ENCODE results near the gene CD9.
A peak's percentile ranks its signal among the peaks of the same experiment; 100 is the strongest.

CD9 gene

DNA sequence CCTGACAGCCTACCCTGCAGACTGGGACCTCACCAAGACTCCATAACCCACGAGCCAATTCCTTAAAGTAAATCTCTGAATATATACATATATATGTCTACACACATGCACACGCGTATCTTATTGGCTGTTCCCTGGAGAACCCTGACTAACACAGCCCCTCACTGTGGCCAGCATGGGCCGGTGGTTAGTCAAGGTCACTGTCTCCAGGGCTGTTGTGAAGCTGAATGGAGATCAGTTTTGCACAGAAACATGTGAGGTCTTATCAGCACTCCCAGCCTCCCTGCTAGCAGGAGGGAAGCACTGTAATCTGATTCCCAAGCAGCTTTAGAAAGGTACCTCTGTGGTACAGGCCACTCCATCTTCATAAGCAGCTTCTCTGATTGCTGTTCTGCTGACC, 63.7 kb downstream of the CD9 start:
- H3K36me3 Mint-ChIP-seq: no peaks in the 10 kb centered on the region
- no peaks in the 10 kb centered on the region for H3K9me3 Mint-ChIP-seq
- H3K4me3 Mint-ChIP-seq: no peak overlapping the region
- peaks cover 29% of the 10 kb centered on the region for H3K4me1 Mint-ChIP-seq
- no peak overlapping the region for H3K27ac Mint-ChIP-seq
- no peak for ATAC-seq
- H3K27me3 Mint-ChIP-seq: no peaks in the 10 kb centered on the region

DNA sequence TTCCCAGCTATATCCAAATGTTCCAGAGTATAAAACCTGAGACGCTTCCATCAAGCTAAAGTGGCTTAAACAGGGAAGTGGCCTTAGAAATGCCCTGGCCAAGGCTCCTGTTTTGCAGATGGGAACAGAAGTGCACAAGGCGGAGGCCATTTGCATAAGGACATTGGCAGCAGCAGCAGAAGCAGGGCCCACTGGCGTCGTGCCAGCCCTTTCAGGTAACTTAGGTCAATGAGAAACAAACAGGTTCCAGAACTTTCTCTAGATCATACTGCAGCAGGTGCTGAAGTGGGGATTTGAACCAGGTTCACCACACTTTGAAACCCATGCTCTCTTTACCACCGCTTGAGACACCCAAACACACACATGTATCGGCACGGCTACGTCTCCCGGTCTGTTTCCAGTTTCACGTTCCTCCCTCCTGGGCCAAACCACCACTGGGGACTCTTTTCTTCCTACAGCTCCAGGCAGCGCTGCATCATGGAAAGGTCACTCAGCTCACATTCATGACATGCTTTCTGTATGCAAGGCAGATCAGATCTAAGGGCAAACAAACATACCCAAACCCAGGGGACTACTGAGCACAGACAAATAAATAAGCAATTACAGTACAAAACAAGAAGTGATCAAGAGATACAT, 64.3 kb downstream of the CD9 start:
- Mint-ChIP-seq H3K36me3 (no peaks in the 10 kb centered on the region), H3K27me3 (no peaks in the 10 kb centered on the region), H3K27ac (no peak overlapping the region), H3K4me3 (no peak overlapping the region), H3K4me1 (peaks cover 29% of the 10 kb centered on the region), H3K9me3 (no peaks in the 10 kb centered on the region)
- ATAC-seq: no peak

DNA sequence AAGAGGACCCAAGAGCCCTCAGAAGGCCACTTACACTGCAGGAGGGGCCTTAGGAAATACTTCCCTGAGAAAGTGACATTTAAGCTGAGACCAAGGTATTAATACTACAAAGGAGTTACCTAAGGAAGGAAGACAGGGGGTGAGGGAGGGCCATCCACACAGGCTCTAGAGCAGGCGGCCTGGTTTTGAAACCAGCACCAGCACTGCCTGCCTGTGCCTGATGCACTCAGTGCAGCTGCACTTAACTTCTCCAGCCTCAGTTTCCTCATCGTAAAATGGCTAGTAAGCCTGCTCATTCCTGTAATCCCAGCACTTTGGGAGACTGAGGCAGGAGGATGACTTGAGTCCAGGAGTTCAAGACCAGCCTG, 64.8 kb downstream of the CD9 start:
- ATAC-seq: no peak
- Mint-ChIP-seq H3K27ac (no peak overlapping the region), H3K9me3 (no peaks in the 10 kb centered on the region), H3K27me3 (no peaks in the 10 kb centered on the region), H3K36me3 (no peaks in the 10 kb centered on the region), H3K4me3 (no peak overlapping the region), H3K4me1 (peaks cover 29% of the 10 kb centered on the region)

DNA sequence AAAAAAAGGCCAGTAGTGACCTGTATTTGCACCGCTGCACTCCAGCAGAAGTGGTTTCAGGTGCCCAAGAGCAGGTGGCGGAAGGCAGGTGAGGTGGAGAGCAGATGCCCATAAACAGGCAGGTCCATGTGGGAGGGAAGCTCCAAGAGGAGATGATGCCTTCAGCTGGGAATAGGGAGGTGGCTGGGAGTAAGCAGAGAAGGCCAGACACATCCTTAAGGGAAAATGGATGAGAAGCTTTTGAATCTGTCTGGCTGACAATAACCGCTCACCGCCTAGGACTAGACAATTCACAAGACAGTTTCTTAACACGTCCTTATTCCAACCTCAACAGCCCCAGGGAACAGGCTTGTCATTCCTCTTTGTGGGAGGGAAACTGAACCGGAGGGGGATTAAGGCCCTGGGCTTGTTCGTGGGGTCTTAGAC, 66.4 kb downstream of the CD9 start:
- Mint-ChIP-seq H3K27ac (peak overlapping the region; percentile 79), H3K4me1 (peaks cover 29% of the 10 kb centered on the region), H3K27me3 (peaks cover 8% of the 10 kb centered on the region), H3K36me3 (no peaks in the 10 kb centered on the region), H3K9me3 (no peaks in the 10 kb centered on the region), H3K4me3 (no peak overlapping the region)
- ATAC-seq: peak; percentile 4

DNA sequence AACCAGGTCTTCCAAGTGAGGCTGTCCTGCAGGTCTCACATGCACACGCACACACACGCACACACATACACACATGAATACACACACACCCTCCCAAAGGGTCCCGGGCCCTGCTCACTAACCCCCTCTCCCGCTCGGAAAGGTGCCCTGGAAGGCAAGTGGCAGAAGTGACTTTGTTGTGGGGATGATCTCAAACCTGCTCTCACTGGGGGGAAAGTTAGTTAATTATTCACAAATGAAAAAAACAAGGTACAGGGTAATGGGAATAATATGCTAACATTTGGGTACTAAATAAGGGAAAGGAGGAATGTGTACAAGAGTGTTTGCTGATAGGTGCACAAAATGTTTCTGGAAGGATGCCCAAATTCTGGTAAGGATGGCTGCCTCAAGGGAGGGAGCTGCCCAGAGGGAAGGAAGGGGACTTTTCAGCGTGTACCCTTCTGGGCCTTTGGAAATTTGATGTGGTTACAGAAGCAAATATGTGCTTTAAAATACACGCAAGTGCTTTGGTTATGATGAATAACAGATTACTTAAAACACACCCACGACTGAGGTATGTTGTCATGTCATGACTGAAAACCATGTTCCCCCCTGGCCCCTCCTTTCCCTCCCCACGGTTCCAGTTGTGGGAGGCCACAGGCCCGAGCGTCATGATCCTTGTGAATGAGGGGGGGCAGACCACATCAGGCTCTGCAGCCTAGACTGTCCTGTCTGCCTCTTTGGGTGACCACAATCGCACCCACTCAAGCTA, 66.9 kb downstream of the CD9 start:
- Mint-ChIP-seq H3K9me3 (no peaks in the 10 kb centered on the region), H3K27ac (peak overlapping the region; percentile 79)
- ATAC-seq: peak; percentile 67

DNA sequence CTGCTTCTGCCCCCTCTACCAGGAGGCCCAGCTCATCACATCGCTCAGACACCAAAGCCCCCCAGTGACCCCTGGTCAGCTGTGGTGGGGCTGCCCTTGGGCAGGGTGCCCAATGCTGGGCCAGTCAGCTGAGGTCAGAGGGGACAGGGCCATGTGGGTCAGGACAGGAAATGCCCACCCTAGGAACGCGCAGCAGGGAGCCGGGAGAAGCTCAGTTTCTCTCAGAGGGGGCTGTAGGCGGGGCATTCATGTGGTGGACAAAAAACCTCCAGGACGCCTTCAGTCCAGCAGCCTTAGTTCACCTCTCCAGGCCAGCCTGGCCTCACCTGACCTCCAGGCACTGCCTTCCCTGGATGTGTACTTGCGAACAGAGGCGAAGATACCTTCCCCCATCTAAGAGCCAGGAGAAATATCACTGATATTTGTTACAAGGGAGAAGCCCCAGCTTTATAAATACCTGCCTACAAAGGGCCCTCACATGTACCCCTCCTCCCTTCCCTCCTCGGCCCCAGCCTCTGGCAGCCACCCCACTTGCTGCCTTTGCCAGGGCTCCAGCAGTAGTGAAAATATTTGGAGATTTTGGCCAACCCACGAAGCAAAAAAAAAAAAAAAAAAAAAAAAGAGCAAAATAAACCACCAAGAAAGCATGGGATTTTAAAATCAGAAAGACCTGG, 68.4 kb downstream of the CD9 start:
- Mint-ChIP-seq H3K9me3 (no peaks in the 10 kb centered on the region), H3K4me3 (no peak overlapping the region), H3K36me3 (no peaks in the 10 kb centered on the region), H3K27ac (no peak overlapping the region), H3K27me3 (peaks cover 16% of the 10 kb centered on the region), H3K4me1 (peaks cover 26% of the 10 kb centered on the region)
- no peak for ATAC-seq

More for the DNA sequence above, 66.9 kb downstream of the CD9 start:
- Mint-ChIP-seq H3K27me3 (peaks cover 9% of the 10 kb centered on the region), H3K4me3 (no peak overlapping the region), H3K4me1 (peaks cover 29% of the 10 kb centered on the region), H3K36me3 (no peaks in the 10 kb centered on the region)

DNA sequence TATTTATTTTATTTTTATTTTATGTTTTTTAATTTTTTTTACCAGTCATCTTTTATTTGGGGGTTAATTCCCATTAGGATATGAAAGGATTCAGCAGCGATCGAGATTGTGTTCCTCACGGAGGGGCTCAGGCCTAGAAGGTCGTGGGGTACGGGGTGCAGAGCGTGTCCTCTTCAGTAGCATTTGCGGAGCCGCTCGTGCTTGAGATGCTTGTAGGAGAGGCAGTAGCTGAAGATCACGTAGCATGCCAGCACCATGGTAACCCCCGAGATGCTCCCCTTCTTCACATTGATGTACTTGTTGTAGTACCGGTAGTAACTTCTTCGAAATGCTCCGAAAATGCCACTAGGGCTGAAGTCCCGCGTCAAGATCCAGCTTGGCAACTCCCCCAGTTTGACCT, 69.8 kb downstream of the CD9 start:
- no peak overlapping the region for H3K27ac Mint-ChIP-seq
- no peak for ATAC-seq
- H3K27me3 Mint-ChIP-seq: peaks cover 28% of the 10 kb centered on the region
- H3K36me3 Mint-ChIP-seq: no peaks in the 10 kb centered on the region
- H3K4me1 Mint-ChIP-seq: peaks cover 20% of the 10 kb centered on the region
- no peak overlapping the region for H3K4me3 Mint-ChIP-seq
- H3K9me3 Mint-ChIP-seq: no peaks in the 10 kb centered on the region

DNA sequence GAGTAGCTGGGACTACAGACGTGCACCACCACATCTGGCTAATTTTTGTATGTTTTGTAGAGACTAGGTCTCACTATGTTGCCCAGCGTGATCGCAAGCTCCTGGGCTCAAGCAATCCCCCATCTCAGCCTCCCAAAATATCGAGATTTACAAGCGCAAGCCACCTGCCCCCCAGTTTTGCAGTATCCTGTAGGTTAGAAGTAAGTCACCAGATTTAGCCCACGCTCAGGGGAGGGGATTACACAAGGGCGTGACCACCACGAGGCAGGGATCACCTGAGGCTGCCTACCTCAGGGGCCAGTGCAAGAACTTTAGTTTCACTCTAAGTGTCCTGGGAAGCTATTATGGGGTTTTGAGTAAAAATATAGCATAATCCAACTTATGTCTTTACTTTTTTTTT, 71.1 kb downstream of the CD9 start:
- H3K4me3 Mint-ChIP-seq: no peak overlapping the region
- no peak overlapping the region for H3K27ac Mint-ChIP-seq
- H3K9me3 Mint-ChIP-seq: no peaks in the 10 kb centered on the region
- no peak for ATAC-seq
- peaks cover 41% of the 10 kb centered on the region for H3K27me3 Mint-ChIP-seq
- peaks cover 19% of the 10 kb centered on the region for H3K4me1 Mint-ChIP-seq
- H3K36me3 Mint-ChIP-seq: no peaks in the 10 kb centered on the region

DNA sequence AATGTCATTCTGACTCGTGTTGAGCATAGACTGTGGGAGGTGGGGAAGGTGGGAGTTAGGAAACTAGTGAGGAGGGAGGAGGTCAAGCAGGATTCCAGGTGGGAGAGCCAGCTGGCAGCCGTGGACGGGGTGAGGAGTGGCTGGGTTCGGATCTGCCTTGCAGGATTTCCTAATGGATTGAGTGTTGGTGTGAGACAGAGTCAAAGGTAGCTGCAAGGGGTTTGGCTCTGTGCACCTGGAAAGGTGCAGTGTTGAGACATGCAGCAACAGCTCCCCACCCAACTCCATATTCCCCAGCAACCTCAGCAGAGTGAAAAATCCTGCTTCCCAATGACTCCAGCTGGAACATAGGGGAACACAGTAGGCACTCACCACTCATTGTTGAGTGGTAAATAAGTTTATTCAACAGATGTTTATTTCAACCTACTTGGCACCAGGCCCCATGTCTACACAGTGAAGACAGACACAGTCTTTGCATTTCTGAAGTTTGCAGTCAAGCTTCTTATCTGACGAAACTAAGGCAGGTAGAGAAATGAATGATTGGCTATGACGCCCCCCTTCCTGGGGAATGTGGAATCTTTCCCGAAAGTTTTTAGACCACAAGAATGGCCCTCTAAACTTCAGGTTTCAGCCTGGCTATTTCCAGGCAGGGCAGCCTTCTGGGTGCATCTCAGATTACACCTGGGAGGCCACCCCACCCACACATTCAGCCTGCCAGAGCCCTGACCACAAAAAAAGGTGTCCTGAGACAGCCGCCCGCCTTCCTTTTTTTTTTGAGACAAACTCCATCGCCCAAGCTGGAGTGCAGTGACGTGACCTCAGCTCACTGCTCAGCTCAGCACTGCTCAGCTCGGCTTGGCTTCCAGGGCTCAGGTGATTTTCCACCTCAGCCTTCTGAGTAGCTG, 72.4 kb downstream of the CD9 start:
- Mint-ChIP-seq H3K27me3 (peaks cover 49% of the 10 kb centered on the region), H3K4me1 (peaks cover 6% of the 10 kb centered on the region), H3K36me3 (no peaks in the 10 kb centered on the region), H3K9me3 (no peaks in the 10 kb centered on the region), H3K4me3 (no peak overlapping the region), H3K27ac (peak overlapping the region; percentile 41)
- peak; percentile 50 for ATAC-seq

DNA sequence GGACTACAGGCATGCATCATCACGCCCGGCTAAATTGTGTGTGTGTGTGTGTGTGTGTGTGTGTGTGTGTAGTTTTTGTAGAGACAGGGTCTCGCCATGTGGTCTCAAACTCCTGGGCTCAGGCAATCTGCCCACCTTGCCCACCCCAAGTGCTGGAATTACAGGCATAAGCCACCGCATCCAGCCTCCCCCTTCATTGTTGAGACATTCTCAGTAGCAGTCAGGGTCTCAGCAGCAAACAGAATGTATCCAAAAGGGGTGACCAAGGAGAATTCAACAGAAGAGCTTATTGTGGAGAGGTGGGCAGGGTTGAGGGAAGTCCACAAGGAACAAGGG, 73.0 kb downstream of the CD9 start:
- ATAC-seq: no peak
- H3K4me3 Mint-ChIP-seq: no peak overlapping the region
- H3K36me3 Mint-ChIP-seq: no peaks in the 10 kb centered on the region
- H3K4me1 Mint-ChIP-seq: peaks cover 8% of the 10 kb centered on the region
- peaks cover 49% of the 10 kb centered on the region for H3K27me3 Mint-ChIP-seq
- H3K9me3 Mint-ChIP-seq: no peaks in the 10 kb centered on the region
- H3K27ac Mint-ChIP-seq: peak overlapping the region; percentile 41

DNA sequence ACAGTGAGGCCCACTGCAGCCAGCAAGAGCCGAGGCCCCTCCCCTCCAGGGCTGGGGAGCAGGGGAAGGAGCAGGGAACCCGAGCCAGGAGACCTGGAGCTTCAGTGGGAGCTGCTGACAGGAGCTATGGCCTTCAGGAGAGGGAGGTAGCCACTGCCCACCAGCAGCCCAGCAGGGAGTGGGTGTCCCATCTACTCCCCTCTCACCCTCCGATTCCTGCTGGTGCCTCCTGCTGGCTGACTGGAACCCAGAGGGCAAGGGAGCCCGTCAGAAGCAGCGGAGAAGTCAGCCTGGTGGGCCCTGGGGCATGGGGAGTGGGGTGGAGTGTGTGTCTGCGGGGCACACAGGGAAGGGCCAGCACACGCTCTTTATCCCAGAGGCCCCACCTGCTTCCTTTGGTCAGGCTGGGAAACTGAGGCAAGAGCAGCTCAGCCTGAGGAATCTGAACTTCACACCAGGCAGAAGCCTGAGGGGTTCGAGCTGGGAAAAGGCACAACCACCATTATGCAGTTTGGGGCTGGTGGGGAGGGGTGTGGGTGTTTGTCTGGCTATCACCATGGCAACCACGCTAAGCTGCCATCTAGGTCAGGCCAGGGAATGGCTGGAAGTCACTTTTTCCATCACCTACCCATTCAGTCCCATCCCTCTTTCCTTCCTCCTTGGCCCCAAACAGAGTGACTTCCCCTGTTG, 73.5 kb downstream of the CD9 start:
- H3K4me3 Mint-ChIP-seq: no peak overlapping the region
- peaks cover 49% of the 10 kb centered on the region for H3K27me3 Mint-ChIP-seq
- ATAC-seq: no peak
- H3K4me1 Mint-ChIP-seq: peaks cover 10% of the 10 kb centered on the region
- peak overlapping the region; percentile 41 for H3K27ac Mint-ChIP-seq
- H3K36me3 Mint-ChIP-seq: no peaks in the 10 kb centered on the region
- H3K9me3 Mint-ChIP-seq: no peaks in the 10 kb centered on the region

DNA sequence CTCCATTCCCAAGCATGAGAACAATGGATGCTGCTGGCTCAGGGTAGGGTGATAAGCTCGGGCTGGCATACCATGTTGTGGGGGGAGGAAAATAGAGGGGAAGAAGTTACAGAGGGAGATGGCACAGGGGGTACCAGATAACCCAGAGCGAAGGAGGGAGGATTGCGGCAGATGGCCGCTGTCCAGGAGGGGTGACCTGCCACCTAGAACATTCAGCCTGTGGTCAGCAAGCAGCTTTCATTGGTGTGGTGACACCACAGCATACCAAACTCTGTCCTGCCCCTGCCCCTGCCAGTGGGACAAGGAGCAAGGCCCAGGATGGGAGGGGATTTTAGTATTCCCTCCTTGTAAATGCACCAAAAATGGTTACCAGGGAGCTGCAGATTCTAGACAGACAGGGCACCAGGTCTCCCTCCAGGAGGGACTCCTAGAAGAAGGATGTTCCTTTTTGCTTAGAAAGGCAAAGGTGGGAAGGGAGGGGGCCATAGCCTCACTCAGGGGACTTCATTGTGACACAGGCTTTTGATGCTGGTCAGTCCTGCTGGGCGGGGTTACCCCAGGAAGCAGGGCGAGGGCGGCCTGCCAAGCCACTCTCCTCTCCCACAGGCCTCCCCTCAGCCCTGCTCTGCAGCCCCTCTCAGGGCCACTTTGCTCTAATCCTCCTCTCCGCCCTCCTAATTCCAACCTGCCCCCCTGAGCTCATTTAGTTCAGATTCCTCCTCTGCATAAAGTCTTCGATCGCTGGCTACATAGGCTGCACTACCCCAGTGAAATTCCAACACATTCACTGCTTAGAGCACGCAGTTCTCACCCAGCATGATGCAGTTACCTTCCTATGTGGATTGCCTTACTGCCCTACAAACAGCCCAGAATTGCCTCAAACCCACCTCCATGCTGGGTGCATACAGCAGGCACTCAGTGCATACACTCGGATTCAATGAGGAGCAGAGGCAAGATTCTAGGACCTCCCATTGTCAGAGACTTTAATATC, 74.3 kb downstream of the CD9 start:
- Mint-ChIP-seq H3K4me1 (peaks cover 10% of the 10 kb centered on the region), H3K27me3 (peaks cover 53% of the 10 kb centered on the region), H3K36me3 (no peaks in the 10 kb centered on the region), H3K4me3 (no peak overlapping the region), H3K27ac (no peak overlapping the region), H3K9me3 (no peaks in the 10 kb centered on the region)
- no peak for ATAC-seq

DNA sequence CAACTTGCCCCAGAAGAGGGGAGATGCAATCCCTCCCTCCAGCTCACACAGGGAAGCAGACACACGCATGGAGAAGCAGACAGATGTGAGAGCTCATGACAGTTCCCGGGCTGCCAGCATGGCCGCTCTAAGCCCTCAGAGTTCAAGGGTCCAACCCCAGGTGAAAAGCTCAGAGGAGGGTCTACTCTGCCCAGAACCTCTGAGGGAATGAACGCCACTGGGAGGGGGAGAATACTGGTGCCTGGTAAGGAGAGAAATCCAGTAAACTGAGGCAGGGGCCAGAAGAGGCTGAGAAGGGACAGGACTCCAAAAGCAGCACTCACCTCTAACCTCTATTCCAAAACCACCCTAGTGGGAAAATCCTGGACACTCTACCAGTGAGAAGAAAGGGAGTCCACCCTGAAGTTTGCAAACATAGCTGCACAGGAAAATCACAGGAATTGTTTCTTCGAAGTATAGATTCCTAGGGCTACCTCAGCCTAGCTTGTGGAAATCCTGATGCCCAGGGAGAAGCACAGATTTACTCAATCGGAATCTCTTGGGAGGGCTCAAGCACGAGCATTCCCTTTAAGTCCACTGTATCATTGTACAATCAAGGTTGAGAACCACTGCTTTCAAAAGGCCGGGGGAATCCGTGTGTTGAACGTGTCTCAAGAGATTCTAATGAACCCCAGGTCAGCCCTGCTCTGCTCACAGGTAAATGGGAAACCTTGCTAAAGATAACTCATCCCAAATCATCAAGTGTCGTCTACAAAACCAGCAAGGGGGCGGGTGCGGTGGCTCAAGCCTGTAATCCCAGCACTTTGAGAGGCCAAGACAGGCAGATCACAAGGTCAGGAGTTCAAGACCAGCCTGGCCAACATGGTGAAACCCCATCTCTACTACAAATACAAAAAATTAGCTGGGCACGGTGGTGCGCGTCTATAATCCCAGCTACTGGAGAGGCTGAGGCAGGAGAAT, 76.0 kb downstream of the CD9 start:
- peaks cover 65% of the 10 kb centered on the region for H3K27me3 Mint-ChIP-seq
- no peaks in the 10 kb centered on the region for H3K36me3 Mint-ChIP-seq
- peaks cover 10% of the 10 kb centered on the region for H3K4me1 Mint-ChIP-seq
- no peak overlapping the region for H3K4me3 Mint-ChIP-seq
- ATAC-seq: no peak
- no peaks in the 10 kb centered on the region for H3K9me3 Mint-ChIP-seq
- H3K27ac Mint-ChIP-seq: no peak overlapping the region

All from stimulated activated memory B cell treated with anti-CD40 and anti-IgM and Interleukin-4, amounts not matched to agents 10 μg/mL and 1 μg/mL and 100 μg/mL, for 72 hours (primary cell).